HG02973 (cell line): Measurements from ENCODE around the gene PKIB.

Experiments used
- ATAC-seq: cut with Tn5 transposase; IDR thresholded peaks from one replicate; pipeline ENCODE4 v1.9.1; 2021; ENCODE audit warnings: moderate library complexity; ENCODE audit not compliant: unreplicated experiment

Gene PKIB

DNA sequence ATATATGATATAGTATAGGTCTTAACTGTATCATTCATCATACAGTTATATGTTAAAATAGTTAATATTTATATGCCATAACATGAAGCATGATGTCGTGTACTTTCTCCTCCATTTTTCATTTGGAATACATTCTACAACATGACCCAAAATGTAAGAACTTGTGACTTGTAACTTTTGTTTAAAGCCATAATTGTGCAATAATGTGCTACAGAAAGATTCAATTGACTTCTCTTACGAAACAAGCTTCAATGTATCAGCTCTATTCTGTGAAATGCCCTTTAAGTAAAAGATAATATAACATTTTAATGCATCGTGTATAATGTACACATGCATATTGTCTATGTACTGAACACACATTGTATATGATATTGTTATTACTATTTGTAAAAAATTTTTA lies 92.6 kb downstream of the PKIB start:
- ATAC-seq: no peak

DNA sequence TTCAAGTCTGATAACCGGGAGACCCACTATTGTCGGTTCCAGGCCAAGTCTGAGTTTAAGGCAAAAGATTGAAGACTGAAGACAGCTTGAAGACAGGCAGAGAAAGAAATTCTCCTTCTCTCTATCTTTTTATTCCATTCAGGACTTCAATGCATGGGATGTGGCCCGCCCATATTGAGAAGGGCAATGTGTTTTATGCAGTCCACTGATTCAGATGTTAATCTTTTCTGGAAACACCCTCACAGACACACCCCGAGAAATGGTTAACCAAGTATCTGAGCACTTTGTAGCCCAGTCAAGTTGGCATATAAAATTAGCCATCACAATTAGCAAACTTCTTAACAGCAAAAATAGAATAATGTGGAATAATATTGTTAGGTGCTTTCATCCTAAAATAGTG lies 93.9 kb downstream of the PKIB start:
- no peak for ATAC-seq

DNA sequence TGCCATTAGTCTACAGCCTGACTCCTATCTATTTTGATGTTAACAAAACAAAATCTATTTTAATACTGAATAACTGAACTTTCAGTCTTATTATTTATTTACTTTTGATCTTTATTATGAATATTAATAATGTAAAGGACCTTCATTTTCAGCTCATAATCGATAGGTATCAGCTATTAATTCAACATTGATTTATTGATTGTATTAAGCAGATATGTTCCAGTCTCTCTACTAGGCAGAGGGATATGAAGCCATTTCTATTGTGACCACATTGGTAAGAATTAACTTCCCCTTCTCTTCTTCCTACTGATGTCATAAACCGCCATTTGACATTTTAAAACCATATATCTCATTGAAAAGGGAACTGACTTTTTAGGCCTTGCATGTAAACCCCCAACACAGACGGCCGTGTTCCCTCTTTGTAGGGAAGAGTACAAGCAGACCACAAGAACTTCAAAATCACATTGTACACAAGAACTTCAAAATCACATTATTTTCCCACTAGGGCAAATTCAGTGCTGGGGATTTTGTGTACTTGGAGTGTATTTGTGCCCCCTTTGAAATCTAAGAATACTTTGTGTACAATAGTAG lies 99.8 kb downstream of the PKIB start:
- ATAC-seq: peak; percentile 85

- no peak for ATAC-seq
These were observed 100.9 kb downstream of the PKIB start for GRCh38 chr6:122710908-122711635.

DNA sequence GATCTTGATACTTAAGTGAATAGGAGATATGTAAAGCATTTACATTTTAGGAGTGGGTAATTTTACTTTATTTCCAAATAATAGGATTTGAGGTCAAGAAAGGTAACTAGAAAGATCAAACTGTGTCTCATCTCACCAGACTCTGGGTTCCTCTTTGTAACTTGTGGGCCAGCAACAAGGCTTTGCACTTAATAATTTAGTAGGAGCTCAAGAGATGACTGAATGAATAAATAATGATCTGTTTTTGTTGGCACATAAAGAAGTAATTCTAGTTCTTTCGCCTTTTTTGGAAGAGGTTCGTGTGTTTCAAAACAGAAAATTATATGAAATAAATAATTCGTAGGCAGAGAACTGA lies 101.9 kb downstream of the PKIB start:
- no peak for ATAC-seq

DNA sequence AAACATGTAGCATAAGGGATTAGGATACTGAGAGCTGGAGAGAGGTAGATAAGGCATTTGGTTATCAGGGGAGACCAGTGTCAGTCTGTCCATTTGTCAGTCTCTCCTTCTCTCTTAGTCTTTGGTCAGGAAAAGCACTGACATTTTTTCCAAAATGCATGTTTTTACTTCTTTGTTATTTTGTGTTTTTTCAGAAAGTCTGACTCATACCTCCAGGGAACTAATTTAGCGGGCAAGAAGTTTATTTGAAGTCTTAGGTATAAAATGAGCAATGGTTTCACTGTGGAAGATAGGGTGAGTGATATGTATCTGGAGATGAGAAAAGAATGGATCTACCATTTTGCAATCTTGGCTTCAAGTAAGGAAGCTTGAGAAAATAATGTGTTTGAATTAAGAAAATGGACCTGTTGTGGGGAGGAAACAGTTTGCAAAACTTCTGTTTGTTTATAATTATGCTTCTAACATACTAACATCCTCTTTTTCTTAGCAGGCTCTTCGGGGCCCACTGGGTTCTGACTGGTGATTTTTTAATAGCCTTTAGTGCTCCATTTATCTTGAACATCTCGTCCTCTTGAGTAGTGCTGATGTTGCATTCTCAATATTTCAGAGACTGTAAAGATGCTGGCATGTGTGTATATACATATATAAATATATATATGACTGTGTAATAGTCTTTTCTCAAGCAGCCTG lies 102.4 kb downstream of the PKIB start:
- no peak for ATAC-seq

DNA sequence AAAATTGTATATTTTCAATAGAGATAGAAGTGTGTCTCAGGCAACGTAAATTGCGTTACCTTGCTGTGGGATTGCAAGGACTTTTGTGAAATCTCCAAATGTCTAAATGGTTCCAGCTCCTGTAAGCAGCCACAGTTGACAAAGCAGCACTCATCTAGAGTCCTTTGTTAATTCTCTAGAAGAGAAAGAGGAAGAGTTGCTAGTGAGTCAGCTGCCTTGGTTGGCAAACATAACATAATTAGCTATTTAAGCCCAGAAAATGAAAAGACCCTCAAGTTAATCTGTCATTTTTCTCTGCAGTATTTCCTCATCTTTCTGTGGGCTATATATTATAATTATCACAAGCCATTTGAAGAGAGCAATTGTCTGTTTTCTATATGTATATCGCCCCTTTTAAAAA lies 102.9 kb downstream of the PKIB start:
- ATAC-seq: no peak

GRCh38 chr6:122714059-122714458 lies 103.9 kb downstream of the PKIB start:
- no peak for ATAC-seq

- no peak for ATAC-seq
These were observed 105.5 kb downstream of the PKIB start for GRCh38 chr6:122715725-122716124.

DNA sequence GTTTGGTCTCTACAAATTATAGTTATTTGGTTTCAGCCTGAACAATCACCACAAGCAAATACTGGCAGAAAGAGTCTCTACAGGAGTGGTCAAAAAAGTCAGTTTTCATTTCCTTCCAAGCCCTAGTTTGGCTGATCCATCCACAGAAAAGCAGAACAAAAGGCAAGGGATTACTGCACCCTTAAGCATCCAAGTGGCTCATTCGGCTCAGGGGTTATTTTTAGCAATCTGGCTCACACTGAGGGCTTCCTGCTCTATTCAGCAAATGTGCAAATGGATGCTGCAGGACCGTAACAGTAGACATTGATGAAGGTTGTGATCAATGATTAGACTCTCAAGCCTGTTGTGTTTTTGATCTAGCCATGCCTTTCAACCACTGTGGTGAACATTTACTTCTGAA lies 107.1 kb downstream of the PKIB start:
- ATAC-seq: no peak

DNA sequence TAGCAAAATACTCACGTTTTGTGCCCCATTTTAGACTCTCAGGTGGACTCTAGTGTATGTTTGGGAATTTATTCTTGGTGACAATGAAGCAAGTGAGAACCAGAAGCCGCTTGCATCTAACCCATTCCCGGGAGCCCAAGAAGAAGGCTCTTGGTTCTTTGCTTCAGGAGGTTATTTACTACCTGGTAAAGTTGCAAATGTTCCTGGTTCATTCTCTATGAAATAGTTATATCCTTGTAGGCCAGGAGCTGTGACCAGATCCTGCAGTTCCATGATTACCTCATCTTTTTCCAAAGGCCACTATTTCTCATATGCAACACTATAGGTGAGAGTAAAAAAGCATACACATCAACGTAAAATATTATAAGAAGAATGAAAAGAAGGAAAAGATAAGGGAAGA lies 108.4 kb downstream of the PKIB start:
- no peak for ATAC-seq

DNA sequence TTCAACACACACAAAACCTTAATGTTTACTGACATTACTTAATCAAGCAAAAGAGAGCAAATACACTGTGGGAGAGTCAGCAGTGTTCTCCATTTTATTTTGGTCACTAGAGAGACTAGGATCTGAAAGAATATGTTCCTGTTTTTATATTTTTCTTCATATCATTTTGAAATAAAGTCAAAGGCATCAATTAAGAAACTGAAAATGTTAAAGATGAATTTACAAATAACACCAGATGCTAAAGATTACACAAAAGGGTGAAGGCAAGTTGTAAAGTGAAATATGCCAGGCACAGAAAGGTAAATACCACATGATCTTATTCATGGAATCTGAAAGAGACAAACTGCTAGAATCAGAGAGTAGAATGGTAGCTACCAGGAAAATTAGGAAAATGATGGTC lies 109.0 kb downstream of the PKIB start:
- no peak for ATAC-seq

DNA sequence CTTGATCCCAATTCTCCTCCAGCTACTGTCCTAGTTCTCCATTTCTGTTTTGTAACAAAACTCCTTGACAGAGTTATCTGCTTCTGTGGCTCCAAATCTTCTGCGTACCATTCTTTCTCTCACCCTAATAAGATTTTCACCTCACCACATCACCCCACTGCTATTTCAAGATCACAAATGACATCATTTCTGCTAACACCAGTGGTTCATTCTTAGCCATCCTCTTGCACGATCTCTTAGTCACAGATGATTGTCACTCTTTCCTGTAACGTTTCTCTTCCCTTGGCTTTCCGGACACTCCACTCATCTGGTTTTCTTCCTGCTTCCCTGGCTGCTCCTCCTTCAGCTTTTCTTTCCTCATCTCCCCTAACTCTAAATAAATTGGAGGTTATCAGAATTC lies 112.5 kb downstream of the PKIB start:
- ATAC-seq: no peak

- ATAC-seq: no peak
These were observed 116.4 kb downstream of the PKIB start for GRCh38 chr6:122726649-122727048.

- ATAC-seq: no peak
These were observed 117.0 kb downstream of the PKIB start for GRCh38 chr6:122727244-122727643.

GRCh38 chr6:122730334-122730733 lies 120.1 kb downstream of the PKIB start:
- ATAC-seq: no peak

DNA sequence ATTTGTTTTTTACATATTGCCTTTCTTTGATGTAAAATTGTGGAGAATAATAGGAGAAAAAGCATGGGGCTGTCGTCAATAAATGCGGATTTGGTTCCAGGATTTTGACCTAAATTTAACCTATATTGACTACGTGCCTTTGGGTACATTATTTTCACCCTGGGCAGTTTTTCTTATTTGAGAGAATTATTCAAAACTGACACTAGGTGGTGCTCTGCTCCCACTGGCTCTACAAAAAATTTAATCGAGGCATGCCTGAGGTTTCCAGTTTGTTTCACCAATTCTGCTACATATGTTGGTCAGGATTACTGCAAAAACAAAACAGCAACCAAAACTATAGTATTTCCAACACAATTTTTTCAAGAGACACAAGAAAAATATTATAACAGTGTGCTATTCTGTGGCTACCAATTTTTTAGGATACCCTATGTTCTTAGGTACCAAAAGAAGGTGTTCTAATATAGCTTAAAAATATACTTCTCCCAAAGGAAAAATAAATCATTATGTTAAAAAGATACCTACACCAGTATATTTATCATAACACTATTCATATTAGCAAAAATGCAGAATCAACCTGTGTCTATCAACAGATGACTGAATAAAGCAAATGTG lies 120.7 kb downstream of the PKIB start:
- peak; percentile 54 for ATAC-seq

DNA sequence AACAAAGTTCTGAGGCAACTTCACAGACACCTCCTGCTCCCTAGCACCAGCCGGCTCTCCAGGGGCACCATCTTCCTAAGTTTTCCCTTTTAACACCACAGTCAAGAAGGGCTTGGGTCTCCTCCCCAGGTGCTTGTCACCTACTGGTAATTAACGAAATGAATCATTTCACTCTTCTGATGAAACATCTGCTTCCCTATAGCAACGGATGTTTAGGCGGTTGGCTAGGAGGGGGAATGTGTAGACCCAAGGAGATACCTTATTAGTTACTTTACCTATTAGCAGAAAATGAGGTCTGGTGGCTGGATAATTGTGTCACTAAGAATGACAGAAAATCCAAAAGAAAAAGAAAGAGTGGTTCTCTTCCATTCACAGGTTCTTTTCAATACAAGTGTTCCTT lies 123.1 kb downstream of the PKIB start:
- no peak for ATAC-seq

DNA sequence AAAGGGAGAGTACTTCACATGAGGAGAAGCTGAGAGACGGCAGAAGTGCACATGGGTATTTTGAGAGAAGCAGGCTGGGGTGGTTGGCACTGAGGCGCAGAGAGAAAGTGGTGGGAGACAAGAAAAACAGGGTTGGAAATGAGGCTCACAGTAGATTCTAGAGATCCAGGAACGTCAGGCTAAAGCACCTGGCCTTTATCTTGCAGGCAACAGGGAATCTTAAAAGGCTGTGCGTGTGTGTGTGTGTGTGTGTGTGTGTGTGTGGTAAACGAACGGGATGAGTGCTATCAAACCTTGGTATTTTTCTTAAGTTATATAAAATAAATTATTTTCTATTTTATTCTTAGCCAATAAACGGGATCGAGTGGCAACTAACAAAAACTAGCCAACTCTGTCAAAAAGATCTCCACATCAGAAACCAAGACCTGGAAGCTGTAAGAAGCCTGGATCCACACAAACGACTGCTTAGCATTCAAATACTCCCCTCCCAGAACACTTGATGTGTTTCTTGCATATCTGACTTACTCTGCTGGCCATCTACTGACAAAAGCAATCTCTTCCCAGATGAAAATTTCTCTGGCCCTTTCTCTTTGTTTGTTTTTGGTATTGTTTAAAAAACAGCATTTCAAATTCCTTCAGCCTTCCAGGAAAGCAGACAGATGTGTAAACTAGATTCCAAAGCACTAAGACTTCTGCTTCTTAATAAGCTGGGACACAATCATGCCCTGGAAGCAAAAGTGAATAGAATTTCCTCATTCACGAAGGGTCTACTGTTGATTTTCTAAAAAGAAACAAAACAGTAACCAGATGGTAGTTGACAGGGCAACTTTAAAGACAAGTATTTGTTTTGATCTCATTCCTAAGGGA lies 124.6 kb downstream of the PKIB start:
- no peak for ATAC-seq

DNA sequence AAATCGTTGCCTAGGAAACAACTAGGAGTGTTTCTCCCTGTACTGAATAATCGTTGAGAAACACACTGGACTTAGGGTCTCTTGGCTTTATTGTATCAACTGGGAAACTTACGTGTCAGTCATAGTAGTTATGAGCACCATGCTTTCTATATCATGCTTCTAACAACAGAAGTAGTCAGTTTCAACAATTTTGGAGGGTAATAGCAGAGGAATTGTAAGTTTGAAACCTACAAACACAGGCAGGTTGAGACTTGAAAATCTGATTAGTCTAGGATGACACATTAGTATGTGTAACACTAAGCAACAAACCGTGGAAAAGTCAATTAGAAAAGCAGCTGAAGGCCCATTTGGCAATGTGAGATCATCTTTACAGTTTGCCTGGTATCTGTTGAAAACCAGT lies 125.4 kb downstream of the PKIB start:
- ATAC-seq: no peak

DNA sequence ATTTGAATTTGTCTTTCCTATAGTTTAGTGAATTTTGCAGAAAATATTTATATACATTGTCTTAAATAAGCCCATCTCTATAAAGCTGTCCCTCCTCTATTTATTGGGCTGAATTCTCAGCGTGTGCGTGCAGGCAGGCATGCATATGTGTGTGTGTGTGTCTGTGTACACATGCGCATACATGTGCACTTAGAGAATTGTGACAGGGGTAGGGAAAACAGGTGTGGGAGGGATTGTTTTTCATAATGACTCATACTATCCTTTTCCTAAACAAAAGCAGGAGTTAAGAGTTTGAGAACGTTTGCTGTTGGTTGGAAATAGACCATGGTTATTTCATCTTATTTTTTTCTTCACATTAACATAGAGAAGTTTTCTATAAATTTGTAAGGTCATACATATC lies 126.0 kb downstream of the PKIB start:
- no peak for ATAC-seq
